ENCODE measurements around the gene KIF21A.

DNA sequence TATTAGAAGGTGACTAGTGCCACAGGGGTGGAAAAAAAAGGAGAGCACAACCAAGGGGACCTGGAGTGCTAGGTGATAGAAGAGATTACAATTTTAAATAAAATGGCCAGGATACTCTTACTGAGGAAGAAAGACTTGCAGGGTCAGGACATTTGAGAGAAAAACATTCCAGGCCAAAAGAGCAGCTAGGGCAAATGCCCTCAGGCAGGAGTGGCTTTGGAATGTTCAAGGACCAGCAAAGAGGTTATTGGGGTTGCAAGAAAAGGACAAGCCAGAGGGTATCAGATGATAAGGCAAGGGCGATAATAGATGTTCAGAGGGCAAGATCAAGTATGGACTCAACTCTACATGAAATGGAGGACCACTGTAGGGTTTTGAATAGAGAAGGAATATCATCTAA lies 146.4 kb downstream of the KIF21A start:
- TF ChIP-seq, protein P1, sequence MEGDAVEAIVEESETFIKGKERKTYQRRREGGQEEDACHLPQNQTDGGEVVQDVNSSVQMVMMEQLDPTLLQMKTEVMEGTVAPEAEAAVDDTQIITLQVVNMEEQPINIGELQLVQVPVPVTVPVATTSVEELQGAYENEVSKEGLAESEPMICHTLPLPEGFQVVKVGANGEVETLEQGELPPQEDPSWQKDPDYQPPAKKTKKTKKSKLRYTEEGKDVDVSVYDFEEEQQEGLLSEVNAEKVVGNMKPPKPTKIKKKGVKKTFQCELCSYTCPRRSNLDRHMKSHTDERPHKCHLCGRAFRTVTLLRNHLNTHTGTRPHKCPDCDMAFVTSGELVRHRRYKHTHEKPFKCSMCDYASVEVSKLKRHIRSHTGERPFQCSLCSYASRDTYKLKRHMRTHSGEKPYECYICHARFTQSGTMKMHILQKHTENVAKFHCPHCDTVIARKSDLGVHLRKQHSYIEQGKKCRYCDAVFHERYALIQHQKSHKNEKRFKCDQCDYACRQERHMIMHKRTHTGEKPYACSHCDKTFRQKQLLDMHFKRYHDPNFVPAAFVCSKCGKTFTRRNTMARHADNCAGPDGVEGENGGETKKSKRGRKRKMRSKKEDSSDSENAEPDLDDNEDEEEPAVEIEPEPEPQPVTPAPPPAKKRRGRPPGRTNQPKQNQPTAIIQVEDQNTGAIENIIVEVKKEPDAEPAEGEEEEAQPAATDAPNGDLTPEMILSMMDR (IDR thresholded peaks at IDR 0.05) = no peak
- no peak for TF ChIP-seq POLR2A (IDR thresholded peaks at IDR 0.05)
